Fibroblast of lung (primary cell): ENCODE data around the gene GPRC5C.

ENCODE experiments used
- CTCF ChIP-seq, 2 donors: IDR thresholded peaks in 1 of 2; conservative IDR thresholded peaks in 1 of 2; 1 replicate in 1 of 2; 2 replicates in 1 of 2; pipeline ENCODE4 v1.5.1; 2011 to 2012; ENCODE audit warnings: low read length in 2 of 2, control low read depth in 1 of 2, inconsistent platforms in 1 of 2, low read depth in 1 of 2, mild to moderate bottlenecking in 1 of 2
- EZH2 ChIP-seq: IDR thresholded peaks from 2 replicates; pipeline ENCODE4 v1.5.1; 2012; ENCODE audit warnings: low read length, control low read depth, mild to moderate bottlenecking; ENCODE audit errors: missing control alignments

GRCh38 chr17:74439691-74440567 is 8.0 kb downstream of the GPRC5C start:
- TF ChIP-seq EZH2 (no peak), CTCF (conservative IDR thresholded peaks at IDR 0.05 in 1 of 2, IDR thresholded peaks at IDR 0.05 in 1 of 2; ENCODE audit: low read depth in 1 of 2, low read length in 2 of 2) (no peak)
